ENCODE results near the gene DMRT2.

DNA sequence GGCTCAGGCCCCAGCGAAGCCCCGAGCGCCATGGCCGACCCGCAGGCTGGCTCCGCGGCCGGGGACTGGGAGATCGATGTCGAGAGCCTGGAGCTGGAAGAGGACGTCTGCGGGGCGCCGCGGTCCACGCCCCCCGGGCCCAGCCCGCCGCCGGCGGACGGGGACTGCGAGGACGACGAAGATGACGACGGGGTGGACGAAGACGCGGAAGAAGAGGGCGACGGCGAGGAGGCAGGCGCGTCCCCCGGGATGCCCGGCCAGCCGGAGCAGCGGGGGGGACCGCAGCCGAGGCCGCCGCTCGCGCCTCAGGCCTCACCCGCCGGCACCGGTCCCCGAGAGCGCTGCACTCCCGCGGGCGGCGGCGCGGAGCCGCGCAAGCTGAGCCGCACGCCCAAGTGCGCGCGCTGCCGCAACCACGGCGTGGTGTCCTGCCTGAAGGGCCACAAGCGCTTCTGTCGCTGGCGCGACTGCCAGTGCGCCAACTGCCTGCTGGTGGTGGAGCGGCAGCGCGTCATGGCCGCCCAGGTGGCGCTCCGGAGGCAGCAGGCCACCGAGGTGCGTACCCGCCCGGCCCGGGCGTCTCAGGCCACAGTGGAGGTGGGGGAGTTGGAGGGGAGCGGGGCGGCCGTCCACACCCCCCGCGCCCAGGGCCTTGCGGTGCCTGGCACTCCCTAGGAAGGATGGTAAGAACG, 1.6 kb downstream of the DMRT2 start:
- TF ChIP-seq POLR2A (IDR thresholded peaks at IDR 0.05), result no peak
- TF ChIP-seq, protein P1, sequence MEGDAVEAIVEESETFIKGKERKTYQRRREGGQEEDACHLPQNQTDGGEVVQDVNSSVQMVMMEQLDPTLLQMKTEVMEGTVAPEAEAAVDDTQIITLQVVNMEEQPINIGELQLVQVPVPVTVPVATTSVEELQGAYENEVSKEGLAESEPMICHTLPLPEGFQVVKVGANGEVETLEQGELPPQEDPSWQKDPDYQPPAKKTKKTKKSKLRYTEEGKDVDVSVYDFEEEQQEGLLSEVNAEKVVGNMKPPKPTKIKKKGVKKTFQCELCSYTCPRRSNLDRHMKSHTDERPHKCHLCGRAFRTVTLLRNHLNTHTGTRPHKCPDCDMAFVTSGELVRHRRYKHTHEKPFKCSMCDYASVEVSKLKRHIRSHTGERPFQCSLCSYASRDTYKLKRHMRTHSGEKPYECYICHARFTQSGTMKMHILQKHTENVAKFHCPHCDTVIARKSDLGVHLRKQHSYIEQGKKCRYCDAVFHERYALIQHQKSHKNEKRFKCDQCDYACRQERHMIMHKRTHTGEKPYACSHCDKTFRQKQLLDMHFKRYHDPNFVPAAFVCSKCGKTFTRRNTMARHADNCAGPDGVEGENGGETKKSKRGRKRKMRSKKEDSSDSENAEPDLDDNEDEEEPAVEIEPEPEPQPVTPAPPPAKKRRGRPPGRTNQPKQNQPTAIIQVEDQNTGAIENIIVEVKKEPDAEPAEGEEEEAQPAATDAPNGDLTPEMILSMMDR (IDR thresholded peaks at IDR 0.05), result peak in 3 of 4 donors; percentile 5 to 41 (median 30)
